Left lobe of liver (tissue), 2 donors: ENCODE measurements around the gene MAP2K1. TPM values are rescaled to one million over a fixed set of nuclear protein-coding genes. Genes with fewer than 3 reads are reported as not detected.
"Not testable (repeated sequence)": the region's sequence is repeated elsewhere in the genome, so short reads cannot be mapped to it uniquely, and the experiment has no call there.

ENCODE experiments used
- ATAC-seq: fragments of 200-7000 bp; cut with Tn5 transposase; one replicate; pipeline ENCODE4 v1.9.1; 2020; ENCODE audit warnings: mild to moderate bottlenecking, moderate library complexity
- DNase-seq: peaks from one replicate; pipeline ENCODE4 v3.0.0-alpha.2; 2020; ENCODE audit warnings: low spot score
- total RNA-seq: library from RNA; stranded (reverse); gene quantifications from one replicate; pipeline ENCODE4 v1.2.1, GENCODE V29; 2021
- donor health status: DM: no; HTN: no; CAD: no; lungs with moderate emphysema.
- donor health status: DM: no; HTN: yes; CAD: no.

The MAP2K1 gene
- total RNA-seq, 1 donor from 2014 or later, result 73.8 TPM

- ATAC-seq (no peak), DNase-seq (no peak)
These were observed 4.0 kb downstream of the MAP2K1 start for GRCh38 chr15:66390678-66391077.

- not testable (repeated sequence) for DNase-seq, ATAC-seq
These were observed 6.3 kb downstream of the MAP2K1 start for GRCh38 chr15:66393037-66393436.

DNA sequence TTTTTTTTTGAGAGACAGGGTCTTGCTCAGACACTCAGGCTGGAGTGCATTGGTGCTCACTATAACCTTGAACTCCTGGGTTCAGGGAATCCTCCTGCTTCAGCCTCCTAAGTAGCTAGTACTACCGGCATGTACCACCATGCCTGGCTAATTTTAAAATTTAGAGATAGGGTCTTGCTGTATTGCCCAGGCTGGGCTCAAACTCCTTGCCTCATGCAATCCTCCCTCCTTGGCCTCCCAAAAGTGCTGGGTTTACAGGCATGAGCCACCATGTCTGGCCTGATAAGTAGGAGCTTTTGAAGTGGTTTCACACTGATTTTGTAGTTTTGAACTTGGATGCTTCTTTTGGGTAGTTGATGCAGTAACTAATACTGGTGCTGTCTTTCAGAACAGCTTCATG lies 7.8 kb downstream of the MAP2K1 start:
- ATAC-seq (no peak), DNase-seq (no peak)

DNA sequence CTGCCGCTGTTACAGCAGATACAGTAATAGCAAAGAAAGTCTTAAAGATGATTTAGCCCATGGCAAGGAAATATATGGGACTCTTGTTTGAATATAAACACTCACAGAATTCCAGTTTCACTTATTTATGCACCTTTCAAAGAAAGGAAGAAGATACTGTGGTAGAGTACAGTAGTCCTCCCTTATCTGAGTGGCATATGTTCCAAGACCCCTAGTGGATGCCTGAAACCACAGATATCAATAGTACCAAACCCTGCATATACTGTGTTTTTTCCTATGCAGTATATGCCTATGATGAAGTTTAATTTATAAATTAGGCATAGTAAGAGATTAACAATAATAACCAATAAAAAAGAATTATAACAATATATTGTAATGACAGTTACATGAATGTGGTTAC lies 8.2 kb downstream of the MAP2K1 start:
- ATAC-seq (no peak), DNase-seq (no peak)

GRCh38 chr15:66399276-66399675 lies 12.6 kb downstream of the MAP2K1 start:
- no peak for ATAC-seq

DNA sequence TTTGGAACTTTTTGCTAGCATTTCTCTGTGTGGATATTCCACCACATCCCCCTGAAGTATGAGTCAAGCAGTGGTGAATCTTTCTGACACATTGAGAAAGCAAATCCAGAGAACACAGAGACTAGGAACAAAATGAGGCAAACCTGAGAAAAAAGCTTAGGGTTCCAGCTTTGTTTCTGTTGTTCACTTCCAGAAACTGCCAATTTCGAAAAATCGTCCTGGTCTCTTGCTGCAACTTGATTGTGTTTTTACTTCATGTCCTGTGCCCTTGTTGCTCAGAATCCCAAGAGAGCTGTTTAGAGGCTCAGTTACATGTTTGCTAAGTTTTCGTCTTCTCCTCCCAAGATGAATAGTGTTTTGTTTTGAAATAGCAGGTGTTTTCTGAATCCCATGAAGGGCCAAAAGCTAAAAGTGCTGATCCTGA lies 13.7 kb downstream of the MAP2K1 start:
- no peak for ATAC-seq
- no peak for DNase-seq

More at GRCh38 chr15:66399276-66399675, 12.6 kb downstream of the MAP2K1 start:
- no peak for DNase-seq

DNA sequence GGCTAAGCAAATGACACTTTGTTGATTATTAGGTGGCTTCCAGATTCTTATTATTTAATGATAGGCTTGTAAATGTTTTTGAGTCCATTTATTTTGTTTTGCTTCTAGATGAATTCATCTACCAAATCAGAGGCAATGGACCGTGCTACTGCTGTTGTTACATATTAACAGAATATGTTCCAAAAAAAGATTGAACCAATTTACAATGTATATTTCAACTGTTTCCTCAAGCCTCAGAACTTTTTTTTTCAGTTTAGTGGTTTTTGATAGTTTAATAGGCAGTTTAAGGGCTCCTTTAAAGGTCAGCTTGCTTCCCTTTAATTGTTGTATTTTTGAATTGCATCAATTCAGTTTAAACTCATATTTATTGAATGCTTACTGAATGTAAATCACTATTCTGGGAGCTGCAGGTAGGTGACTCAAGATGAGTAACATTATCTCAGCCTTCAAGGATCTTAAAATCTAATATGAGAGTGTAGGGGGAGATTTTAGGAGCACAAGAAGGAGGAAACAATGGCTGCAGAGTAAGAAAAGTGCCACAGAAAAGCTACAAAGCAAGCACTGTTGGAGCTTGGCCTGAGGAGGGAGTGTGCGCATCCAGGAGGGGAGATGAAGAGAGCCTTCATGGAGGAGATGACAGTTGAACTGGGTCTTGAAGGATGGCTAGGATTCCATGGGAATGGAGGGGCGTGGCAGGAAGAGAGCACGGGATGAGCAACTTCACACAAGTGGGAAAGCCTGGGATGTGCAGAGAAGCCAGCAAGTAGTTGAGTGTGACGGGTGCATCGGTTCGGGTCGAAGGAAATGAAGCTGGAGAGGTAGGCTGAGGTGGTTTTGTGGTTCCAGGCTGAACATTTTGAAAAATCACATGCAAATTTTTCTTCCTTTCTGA lies 14.7 kb downstream of the MAP2K1 start:
- ATAC-seq, result no peak

GRCh38 chr15:66402761-66403284 lies 16.1 kb downstream of the MAP2K1 start:
- ATAC-seq (no peak), DNase-seq (no peak)

More for the DNA sequence above, 14.7 kb downstream of the MAP2K1 start:
- no peak for DNase-seq

- ATAC-seq, result no peak
- no peak for DNase-seq
These were observed 16.6 kb downstream of the MAP2K1 start for GRCh38 chr15:66403323-66403722.

DNA sequence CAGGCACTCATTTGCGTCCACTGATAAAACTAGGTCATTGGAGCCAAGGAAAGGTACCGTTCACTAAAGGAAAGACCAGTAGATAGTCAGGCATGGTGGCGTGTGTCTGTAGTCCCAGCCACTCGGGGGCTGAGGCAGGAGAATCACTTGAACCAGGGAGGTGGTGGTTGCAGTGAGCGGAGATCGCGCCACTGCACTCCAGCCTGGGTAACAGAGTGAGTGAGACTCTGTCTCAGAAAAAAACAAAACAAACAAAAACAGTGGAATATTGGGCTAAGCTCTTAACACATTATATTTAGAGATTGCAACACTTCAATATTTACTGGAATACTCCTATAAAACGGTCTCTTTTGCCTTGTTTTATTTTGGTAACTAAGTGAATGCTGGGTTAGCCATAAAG lies 17.4 kb downstream of the MAP2K1 start:
- DNase-seq (no peak), ATAC-seq (peak; percentile 68)

GRCh38 chr15:66404532-66404931 lies 17.8 kb downstream of the MAP2K1 start:
- ATAC-seq (peak; percentile 49), DNase-seq (no peak)

DNA sequence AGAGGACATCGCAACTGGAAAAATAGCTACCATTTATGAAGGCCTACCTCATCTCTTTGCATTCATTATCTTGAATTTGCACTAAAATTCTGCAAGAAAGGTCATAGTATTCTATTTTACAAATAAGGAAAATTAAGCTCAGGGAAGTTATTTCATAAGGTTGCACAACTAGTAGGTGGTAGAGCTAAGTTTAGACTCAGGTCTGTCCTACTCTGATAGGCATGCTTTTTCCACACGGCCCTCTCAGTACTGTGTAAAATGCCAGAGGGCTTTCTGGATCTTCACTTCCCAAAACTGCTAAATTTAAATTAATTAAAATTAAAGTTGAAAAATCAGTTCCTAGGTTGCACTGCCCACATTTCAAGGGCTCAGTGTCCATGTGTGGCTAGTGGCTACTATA lies 18.3 kb downstream of the MAP2K1 start:
- ATAC-seq (peak; percentile 78), DNase-seq (no peak)

GRCh38 chr15:66405615-66406014 lies 18.9 kb downstream of the MAP2K1 start:
- no peak for DNase-seq
- no peak for ATAC-seq

DNA sequence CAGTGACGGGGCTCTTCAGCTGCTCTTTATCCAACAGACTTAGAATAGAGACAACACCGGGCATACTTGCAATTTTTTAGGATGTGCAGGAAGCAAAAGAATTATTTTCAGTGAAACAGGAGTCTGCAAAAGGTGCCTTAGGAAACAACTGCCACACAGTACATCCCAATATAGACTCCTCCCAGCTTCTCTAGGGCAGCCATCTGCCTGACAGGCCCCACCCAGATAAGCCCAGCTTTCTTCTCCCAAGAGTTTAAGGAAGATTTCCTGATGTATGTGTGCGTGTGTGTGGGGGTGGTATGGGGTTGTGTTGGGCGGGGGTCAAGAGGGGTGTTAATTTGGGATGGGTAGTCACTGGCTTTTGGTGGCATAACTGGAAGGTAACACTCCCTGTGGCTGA lies 21.5 kb downstream of the MAP2K1 start:
- no peak for ATAC-seq
- no peak for DNase-seq

DNA sequence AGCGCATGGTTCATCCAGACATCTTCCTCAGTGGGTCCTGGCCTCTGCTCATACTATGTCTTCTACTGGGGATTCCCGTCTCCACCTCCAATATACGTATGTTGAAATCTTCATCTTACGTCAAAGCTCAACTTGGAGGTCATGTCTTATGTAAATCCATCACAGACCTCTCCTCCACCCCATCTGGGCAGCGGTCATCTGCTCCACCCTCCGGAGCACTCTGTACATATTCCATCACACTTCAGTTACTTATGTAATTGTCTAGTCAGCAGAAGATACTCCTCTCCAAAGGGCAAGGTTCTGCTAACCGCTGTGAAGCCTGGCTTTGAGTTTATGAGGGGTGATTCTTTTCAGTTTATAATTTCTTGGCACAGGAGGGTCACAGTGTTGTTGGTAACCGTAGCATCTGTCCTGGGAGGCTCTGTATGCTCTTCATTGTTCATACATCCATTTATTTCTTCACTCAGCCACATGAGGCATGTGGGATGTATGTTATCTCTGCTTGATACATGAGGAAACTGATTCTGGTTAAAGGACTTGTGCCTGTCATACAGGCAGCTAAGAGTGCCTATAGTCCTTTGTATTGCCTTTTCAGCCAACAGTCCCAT lies 22.1 kb downstream of the MAP2K1 start:
- DNase-seq (no peak), ATAC-seq (peak; percentile 14)

GRCh38 chr15:66409565-66410108 lies 22.9 kb downstream of the MAP2K1 start:
- DNase-seq (no peak), ATAC-seq (no peak)

DNA sequence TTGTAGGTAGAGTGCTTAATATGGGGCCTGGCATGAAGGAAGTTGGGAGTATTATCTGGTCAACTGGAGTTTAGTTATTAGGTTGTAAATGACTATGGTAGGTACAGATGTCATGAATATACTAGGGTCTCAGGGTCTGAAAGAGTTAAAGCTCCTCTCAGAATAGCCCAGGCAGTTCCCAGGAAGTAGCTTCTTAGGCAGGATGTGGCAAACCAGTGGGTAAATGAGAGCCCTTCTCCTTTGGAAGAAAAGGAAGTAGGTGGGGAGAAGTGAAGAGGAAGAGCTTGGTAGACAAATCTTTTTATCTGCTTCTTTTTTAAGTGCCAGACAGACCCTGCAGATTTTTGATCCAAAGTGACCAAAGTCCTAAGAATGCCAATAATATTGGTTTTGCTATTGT lies 24.5 kb downstream of the MAP2K1 start:
- ATAC-seq (peak; percentile 22), DNase-seq (no peak)

- DNase-seq, result no peak
- ATAC-seq, result no peak
These were observed 25.5 kb downstream of the MAP2K1 start for GRCh38 chr15:66412220-66412619.

- ATAC-seq (no peak), DNase-seq (no peak)
These were observed 26.9 kb downstream of the MAP2K1 start for GRCh38 chr15:66413579-66413978.

GRCh38 chr15:66415360-66415759 lies 28.6 kb downstream of the MAP2K1 start:
- DNase-seq (no peak), ATAC-seq (no peak)

- ATAC-seq, result peak; percentile 33
- no peak for DNase-seq
These were observed 31.0 kb downstream of the MAP2K1 start for GRCh38 chr15:66417736-66418135.

DNA sequence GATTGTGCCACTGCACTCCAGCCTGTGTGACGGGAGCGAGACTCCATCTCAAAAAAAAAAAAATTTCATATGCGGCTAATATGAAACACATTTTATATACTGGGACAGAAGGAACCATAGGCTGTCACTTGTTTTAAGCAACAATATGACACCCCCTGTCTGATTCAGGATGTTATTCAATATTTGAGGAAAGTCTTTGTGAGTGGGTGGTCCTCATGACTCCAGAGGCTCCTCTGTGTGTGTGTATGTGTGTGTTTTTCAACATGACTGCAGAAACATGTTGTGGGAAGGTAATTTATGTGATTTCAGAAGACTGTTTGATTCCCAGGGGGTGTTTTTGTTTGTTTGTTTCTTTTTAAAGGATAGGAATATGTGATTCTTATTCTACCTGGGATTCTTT lies 32.8 kb downstream of the MAP2K1 start:
- DNase-seq (no peak), ATAC-seq (no peak)
